HG03469 (cell line): Measurements from ENCODE around the gene TSPAN16.

ENCODE experiments used
- ATAC-seq: cut with Tn5 transposase; IDR thresholded peaks from one replicate; pipeline ENCODE4 v1.9.1; 2021; ENCODE audit warnings: mild to moderate bottlenecking, moderate library complexity, moderate number of reproducible peaks; ENCODE audit not compliant: unreplicated experiment

TSPAN16 gene

GRCh38 chr19:11295665-11296245 is at the start of gene TSPAN16:
Gene TSPAN16 (plus strand): TSS chr19:11296160. CDS start chr19:11296298, 138 bp downstream.
- no peak for ATAC-seq

GRCh38 chr19:11246941-11247340 is 49.0 kb upstream of the TSPAN16 start:
- no peak for ATAC-seq

GRCh38 chr19:11247391-11247790 is 48.6 kb upstream of the TSPAN16 start:
- ATAC-seq = no peak

GRCh38 chr19:11247934-11248333 is 48.0 kb upstream of the TSPAN16 start:
- no peak for ATAC-seq

GRCh38 chr19:11248852-11249251 is 47.1 kb upstream of the TSPAN16 start:
- no peak for ATAC-seq

GRCh38 chr19:11251217-11251616 is 44.7 kb upstream of the TSPAN16 start:
- ATAC-seq = no peak

GRCh38 chr19:11251650-11252314 is 44.2 kb upstream of the TSPAN16 start:
- no peak for ATAC-seq

GRCh38 chr19:11252665-11253355 is 43.1 kb upstream of the TSPAN16 start:
- no peak for ATAC-seq

- ATAC-seq = no peak
Observed at GRCh38 chr19:11254666-11255065, 41.3 kb upstream of the TSPAN16 start.

- no peak for ATAC-seq
Observed at GRCh38 chr19:11256189-11256588, 39.8 kb upstream of the TSPAN16 start.

GRCh38 chr19:11257846-11258380 is 38.0 kb upstream of the TSPAN16 start:
- ATAC-seq = no peak

GRCh38 chr19:11260996-11261395 is 35.0 kb upstream of the TSPAN16 start:
- ATAC-seq = no peak

GRCh38 chr19:11261431-11261970 is 34.5 kb upstream of the TSPAN16 start:
- ATAC-seq = no peak

GRCh38 chr19:11261971-11262839 is 33.8 kb upstream of the TSPAN16 start, which contains the start of gene DOCK6:
Gene DOCK6 (minus strand): TSS chr19:11262524. CDS start chr19:11262440, 84 bp downstream.
- ATAC-seq = no peak

GRCh38 chr19:11263726-11264125 is 32.2 kb upstream of the TSPAN16 start:
- ATAC-seq = no peak

- ATAC-seq = no peak
Observed at GRCh38 chr19:11264452-11265176, 31.3 kb upstream of the TSPAN16 start.

- no peak for ATAC-seq
Observed at GRCh38 chr19:11265177-11265784, 30.7 kb upstream of the TSPAN16 start.

GRCh38 chr19:11265785-11266236 is 30.1 kb upstream of the TSPAN16 start:
- no peak for ATAC-seq
